ENCODE results near the gene CBY1. TPM values are rescaled to one million over a fixed set of nuclear protein-coding genes. Genes with fewer than 3 reads are reported as not detected.

The CBY1 gene
- total and polyA plus RNA-seq, 4 donors, result 6.3 to 14.9 (median 8.9) TPM

DNA sequence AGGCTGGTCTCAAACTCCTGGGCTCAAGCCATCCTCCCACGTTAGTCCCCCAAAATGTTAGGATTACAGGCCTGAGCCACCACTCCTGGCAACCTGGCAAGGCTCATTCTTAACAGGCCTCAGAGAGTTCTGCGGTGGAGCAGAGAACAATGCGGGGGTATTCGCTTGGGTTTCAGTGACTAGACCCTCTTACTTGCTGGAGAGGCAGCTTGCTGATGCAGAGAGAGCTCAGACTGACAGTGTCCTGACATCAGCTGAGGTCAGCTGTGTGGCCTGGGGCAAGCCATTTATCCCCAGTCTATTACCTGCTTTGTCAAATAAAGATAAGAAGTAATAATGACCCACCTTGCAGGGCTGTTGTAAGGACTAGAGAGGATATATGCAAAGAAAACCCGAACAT lies 46.2 kb upstream of the CBY1 start:
- no peaks in the 10 kb centered on the region for H3K27me3 ChIP-seq (ENCODE audit: control insufficient read depth in 4 of 4, insufficient read depth in 4 of 4, low read length in 3 of 4)
- H3K9me3 ChIP-seq (ENCODE audit: control insufficient read depth in 4 of 4, low read length in 3 of 4), result no peaks in the 10 kb centered on the region
- H3K4me1 ChIP-seq (ENCODE audit: control insufficient read depth in 4 of 4, insufficient read depth in 4 of 4, low read length in 3 of 4), result peaks cover 0 to 15% (median 6%) of the 10 kb centered on the region in 4 donors
- no peaks in the 10 kb centered on the region for H3K36me3 ChIP-seq (ENCODE audit: control insufficient read depth in 4 of 4, insufficient read depth in 3 of 4, low read depth in 1 of 4, low read length in 3 of 4)
- DNase-seq (ENCODE audit: low spot score), result no peak
- 96% methylated on average over 5 of the region's 5 CpGs for WGBS
- TF ChIP-seq, protein P1, sequence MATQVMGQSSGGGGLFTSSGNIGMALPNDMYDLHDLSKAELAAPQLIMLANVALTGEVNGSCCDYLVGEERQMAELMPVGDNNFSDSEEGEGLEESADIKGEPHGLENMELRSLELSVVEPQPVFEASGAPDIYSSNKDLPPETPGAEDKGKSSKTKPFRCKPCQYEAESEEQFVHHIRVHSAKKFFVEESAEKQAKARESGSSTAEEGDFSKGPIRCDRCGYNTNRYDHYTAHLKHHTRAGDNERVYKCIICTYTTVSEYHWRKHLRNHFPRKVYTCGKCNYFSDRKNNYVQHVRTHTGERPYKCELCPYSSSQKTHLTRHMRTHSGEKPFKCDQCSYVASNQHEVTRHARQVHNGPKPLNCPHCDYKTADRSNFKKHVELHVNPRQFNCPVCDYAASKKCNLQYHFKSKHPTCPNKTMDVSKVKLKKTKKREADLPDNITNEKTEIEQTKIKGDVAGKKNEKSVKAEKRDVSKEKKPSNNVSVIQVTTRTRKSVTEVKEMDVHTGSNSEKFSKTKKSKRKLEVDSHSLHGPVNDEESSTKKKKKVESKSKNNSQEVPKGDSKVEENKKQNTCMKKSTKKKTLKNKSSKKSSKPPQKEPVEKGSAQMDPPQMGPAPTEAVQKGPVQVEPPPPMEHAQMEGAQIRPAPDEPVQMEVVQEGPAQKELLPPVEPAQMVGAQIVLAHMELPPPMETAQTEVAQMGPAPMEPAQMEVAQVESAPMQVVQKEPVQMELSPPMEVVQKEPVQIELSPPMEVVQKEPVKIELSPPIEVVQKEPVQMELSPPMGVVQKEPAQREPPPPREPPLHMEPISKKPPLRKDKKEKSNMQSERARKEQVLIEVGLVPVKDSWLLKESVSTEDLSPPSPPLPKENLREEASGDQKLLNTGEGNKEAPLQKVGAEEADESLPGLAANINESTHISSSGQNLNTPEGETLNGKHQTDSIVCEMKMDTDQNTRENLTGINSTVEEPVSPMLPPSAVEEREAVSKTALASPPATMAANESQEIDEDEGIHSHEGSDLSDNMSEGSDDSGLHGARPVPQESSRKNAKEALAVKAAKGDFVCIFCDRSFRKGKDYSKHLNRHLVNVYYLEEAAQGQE (IDR thresholded peaks at IDR 0.05), result no peak
- TF ChIP-seq, protein P2, sequence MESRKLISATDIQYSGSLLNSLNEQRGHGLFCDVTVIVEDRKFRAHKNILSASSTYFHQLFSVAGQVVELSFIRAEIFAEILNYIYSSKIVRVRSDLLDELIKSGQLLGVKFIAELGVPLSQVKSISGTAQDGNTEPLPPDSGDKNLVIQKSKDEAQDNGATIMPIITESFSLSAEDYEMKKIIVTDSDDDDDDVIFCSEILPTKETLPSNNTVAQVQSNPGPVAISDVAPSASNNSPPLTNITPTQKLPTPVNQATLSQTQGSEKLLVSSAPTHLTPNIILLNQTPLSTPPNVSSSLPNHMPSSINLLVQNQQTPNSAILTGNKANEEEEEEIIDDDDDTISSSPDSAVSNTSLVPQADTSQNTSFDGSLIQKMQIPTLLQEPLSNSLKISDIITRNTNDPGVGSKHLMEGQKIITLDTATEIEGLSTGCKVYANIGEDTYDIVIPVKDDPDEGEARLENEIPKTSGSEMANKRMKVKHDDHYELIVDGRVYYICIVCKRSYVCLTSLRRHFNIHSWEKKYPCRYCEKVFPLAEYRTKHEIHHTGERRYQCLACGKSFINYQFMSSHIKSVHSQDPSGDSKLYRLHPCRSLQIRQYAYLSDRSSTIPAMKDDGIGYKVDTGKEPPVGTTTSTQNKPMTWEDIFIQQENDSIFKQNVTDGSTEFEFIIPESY (IDR thresholded peaks at IDR 0.05), result no peak
- no peak for TF ChIP-seq GABPA (IDR thresholded peaks at IDR 0.05 in 1 of 2, conservative IDR thresholded peaks at IDR 0.05 in 1 of 2)
- TF ChIP-seq TAF1 (conservative IDR thresholded peaks at IDR 0.05), result no peak
- TF ChIP-seq, protein P3, sequence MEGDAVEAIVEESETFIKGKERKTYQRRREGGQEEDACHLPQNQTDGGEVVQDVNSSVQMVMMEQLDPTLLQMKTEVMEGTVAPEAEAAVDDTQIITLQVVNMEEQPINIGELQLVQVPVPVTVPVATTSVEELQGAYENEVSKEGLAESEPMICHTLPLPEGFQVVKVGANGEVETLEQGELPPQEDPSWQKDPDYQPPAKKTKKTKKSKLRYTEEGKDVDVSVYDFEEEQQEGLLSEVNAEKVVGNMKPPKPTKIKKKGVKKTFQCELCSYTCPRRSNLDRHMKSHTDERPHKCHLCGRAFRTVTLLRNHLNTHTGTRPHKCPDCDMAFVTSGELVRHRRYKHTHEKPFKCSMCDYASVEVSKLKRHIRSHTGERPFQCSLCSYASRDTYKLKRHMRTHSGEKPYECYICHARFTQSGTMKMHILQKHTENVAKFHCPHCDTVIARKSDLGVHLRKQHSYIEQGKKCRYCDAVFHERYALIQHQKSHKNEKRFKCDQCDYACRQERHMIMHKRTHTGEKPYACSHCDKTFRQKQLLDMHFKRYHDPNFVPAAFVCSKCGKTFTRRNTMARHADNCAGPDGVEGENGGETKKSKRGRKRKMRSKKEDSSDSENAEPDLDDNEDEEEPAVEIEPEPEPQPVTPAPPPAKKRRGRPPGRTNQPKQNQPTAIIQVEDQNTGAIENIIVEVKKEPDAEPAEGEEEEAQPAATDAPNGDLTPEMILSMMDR (IDR thresholded peaks at IDR 0.05; ENCODE audit: low read depth, low read length, missing input control), result no peak
- TF ChIP-seq NR2F2 (IDR thresholded peaks at IDR 0.05), result no peak
- H3K27ac ChIP-seq (ENCODE audit: low read depth in 1 of 2, low read length in 2 of 2), result no peak overlapping the region
- H3K9ac ChIP-seq (ENCODE audit: low read depth in 1 of 2, low read length in 2 of 2), result no peak overlapping the region
- H3K4me3 ChIP-seq (ENCODE audit: low read depth in 1 of 3, low read length in 3 of 3), result no peak overlapping the region

DNA sequence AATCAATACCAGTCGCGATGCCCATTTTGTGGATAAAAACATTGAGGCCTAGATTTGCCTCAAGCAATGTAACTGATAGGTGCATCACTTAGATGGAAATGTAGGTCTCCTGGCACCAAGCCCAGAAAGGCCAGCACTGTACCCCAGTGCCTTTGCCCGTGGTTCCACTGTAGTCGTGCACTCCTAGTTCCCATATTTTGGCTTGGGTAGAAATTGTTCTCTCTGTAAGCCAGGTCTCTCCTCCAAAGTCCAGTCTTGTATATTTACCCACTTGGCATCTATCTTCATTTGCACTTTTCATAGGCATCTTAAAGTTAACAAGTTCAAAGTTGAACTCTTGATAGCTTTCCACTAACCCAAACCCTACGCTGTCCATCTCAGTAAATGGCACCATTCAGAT lies 44.9 kb upstream of the CBY1 start:
- H3K9ac ChIP-seq (ENCODE audit: low read depth in 1 of 2, low read length in 2 of 2), result no peak overlapping the region
- no peak overlapping the region for H3K27ac ChIP-seq (ENCODE audit: low read depth in 1 of 2, low read length in 2 of 2)
- H3K36me3 ChIP-seq (ENCODE audit: control insufficient read depth in 4 of 4, insufficient read depth in 3 of 4, low read depth in 1 of 4, low read length in 3 of 4), result no peaks in the 10 kb centered on the region
- no peak for DNase-seq (ENCODE audit: low spot score)
- peaks cover 0 to 15% (median 6%) of the 10 kb centered on the region in 4 donors for H3K4me1 ChIP-seq (ENCODE audit: control insufficient read depth in 4 of 4, insufficient read depth in 4 of 4, low read length in 3 of 4)
- WGBS, result 58% methylated on average over 5 of the region's 5 CpGs
- H3K4me3 ChIP-seq (ENCODE audit: low read depth in 1 of 3, low read length in 3 of 3), result no peak overlapping the region
- no peaks in the 10 kb centered on the region for H3K9me3 ChIP-seq (ENCODE audit: control insufficient read depth in 4 of 4, low read length in 3 of 4)
- no peaks in the 10 kb centered on the region for H3K27me3 ChIP-seq (ENCODE audit: control insufficient read depth in 4 of 4, insufficient read depth in 4 of 4, low read length in 3 of 4)
- TF ChIP-seq, protein P2 (IDR thresholded peaks at IDR 0.05), result no peak
- peak in 1 of 2 donors; percentile 35 for TF ChIP-seq RXRA (IDR thresholded peaks at IDR 0.05)
- TF ChIP-seq FOXA2 (IDR thresholded peaks at IDR 0.05), result no peak
- TF ChIP-seq, protein P3 (IDR thresholded peaks at IDR 0.05; ENCODE audit: low read depth, low read length, missing input control), result no peak
- TF ChIP-seq, protein P4, sequence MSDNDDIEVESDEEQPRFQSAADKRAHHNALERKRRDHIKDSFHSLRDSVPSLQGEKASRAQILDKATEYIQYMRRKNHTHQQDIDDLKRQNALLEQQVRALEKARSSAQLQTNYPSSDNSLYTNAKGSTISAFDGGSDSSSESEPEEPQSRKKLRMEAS (IDR thresholded peaks at IDR 0.05), result no peak
- TF ChIP-seq YY1 (IDR thresholded peaks at IDR 0.05), result no peak
- TF ChIP-seq, protein P1 (IDR thresholded peaks at IDR 0.05), result no peak
- peak; percentile 26 for TF ChIP-seq HNF4G (IDR thresholded peaks at IDR 0.05)
- TF ChIP-seq NR2F2 (IDR thresholded peaks at IDR 0.05), result no peak
- TF ChIP-seq, protein P5, sequence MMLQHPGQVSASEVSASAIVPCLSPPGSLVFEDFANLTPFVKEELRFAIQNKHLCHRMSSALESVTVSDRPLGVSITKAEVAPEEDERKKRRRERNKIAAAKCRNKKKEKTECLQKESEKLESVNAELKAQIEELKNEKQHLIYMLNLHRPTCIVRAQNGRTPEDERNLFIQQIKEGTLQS (IDR thresholded peaks at IDR 0.05), result no peak
- TF ChIP-seq RAD21 (IDR thresholded peaks at IDR 0.05), result no peak
- peak; percentile 58 to 60 for TF ChIP-seq HNF4A (conservative IDR thresholded peaks at IDR 0.05)
- no peak for TF ChIP-seq EGR1 (IDR thresholded peaks at IDR 0.05; ENCODE audit: low read depth in 2 of 2)
